Measurements from ENCODE around the gene SUPT16H.

DNA sequence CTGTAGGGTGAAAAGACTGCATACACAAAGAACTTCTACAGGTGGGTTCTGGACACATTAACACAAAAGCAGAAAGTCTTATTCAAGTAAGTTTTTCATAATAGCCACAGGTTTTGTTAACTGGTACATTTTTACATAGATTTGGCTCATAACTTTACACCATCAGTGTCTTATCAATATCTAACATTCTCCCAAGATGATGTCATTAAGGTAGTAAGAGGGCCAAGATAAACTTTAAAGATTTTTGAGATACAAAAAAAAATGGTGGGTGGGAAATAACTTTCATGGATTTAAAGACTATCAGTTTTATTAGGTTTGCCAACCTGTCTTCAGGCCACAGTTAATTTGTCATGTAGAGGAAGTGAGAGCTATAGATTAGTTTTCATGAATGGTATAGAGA is 1.7 kb downstream of the SUPT16H start:
- TF ChIP-seq, protein P1, sequence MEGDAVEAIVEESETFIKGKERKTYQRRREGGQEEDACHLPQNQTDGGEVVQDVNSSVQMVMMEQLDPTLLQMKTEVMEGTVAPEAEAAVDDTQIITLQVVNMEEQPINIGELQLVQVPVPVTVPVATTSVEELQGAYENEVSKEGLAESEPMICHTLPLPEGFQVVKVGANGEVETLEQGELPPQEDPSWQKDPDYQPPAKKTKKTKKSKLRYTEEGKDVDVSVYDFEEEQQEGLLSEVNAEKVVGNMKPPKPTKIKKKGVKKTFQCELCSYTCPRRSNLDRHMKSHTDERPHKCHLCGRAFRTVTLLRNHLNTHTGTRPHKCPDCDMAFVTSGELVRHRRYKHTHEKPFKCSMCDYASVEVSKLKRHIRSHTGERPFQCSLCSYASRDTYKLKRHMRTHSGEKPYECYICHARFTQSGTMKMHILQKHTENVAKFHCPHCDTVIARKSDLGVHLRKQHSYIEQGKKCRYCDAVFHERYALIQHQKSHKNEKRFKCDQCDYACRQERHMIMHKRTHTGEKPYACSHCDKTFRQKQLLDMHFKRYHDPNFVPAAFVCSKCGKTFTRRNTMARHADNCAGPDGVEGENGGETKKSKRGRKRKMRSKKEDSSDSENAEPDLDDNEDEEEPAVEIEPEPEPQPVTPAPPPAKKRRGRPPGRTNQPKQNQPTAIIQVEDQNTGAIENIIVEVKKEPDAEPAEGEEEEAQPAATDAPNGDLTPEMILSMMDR (conservative IDR thresholded peaks at IDR 0.05; ENCODE audit: low read depth in 2 of 2): no peak
- TF ChIP-seq ZNF331 (CRISPR knock-in tag; IDR thresholded peaks at IDR 0.05; ENCODE audit: low read depth) (no peak), EZH2 (IDR thresholded peaks at IDR 0.05; ENCODE audit: low read depth, unreplicated experiment) (no peak), POLR2AphosphoS5 (IDR thresholded peaks at IDR 0.05; ENCODE audit: low read depth) (no peak), CREB1 (CRISPR knock-in tag; IDR thresholded peaks at IDR 0.05; ENCODE audit: low read depth) (no peak), STAT1 (IDR thresholded peaks at IDR 0.05; ENCODE audit: unreplicated experiment) (no peak), JUNB (IDR thresholded peaks at IDR 0.05; ENCODE audit: unreplicated experiment) (no peak)

All from GM23338 (cell line).